HK-2 (cell line): ENCODE measurements around the gene ZNF45.
"Not testable (repeated sequence)": the region's sequence is repeated elsewhere in the genome, so short reads cannot be mapped to it uniquely, and the experiment has no call there.

Experiments used
- DNase-seq: peaks from one replicate; pipeline ENCODE4 v3.0.0-alpha.2; 2018; ENCODE audit not compliant: unreplicated experiment

The ZNF45 gene

GRCh38 chr19:43934985-43935708, at the start of gene ZNF45:
TSS of gene ZNF45 (minus strand) at chr19:43935282. CDS start at chr19:43922185, 13,097 bp downstream.
- peak; percentile 87 for DNase-seq

GRCh38 chr19:43984687-43985000, 49.6 kb upstream of the ZNF45 start:
- no peak for DNase-seq

- DNase-seq, result peak; percentile 90
Measured at GRCh38 chr19:43983912-43984686, 49.0 kb upstream of the ZNF45 start, which contains the start of gene ZNF155. TSS of gene ZNF155 (plus strand) at chr19:43984188. CDS start at chr19:43988544, 4,356 bp downstream.

GRCh38 chr19:43983544-43983911, 48.4 kb upstream of the ZNF45 start:
- no peak for DNase-seq

- DNase-seq, result no peak
Measured at GRCh38 chr19:43976732-43977131, 41.6 kb upstream of the ZNF45 start.

GRCh38 chr19:43966079-43966694, 31.1 kb upstream of the ZNF45 start:
- no peak for DNase-seq

- no peak for DNase-seq
Measured at GRCh38 chr19:43960411-43960810, 25.3 kb upstream of the ZNF45 start.

- no peak for DNase-seq
Measured at GRCh38 chr19:43957891-43958290, 22.8 kb upstream of the ZNF45 start.

GRCh38 chr19:43956827-43957226, 21.7 kb upstream of the ZNF45 start:
- no peak for DNase-seq

- DNase-seq, result peak; percentile 89
Measured at GRCh38 chr19:43950834-43951645, 16.0 kb upstream of the ZNF45 start, which contains the start of gene ZNF221. TSS of gene ZNF221 (plus strand) at chr19:43951228. CDS start at chr19:43962727, 11,499 bp downstream.

GRCh38 chr19:43949803-43950202, 14.7 kb upstream of the ZNF45 start:
- DNase-seq, result not testable (repeated sequence)

- DNase-seq, result not testable (repeated sequence)
Measured at GRCh38 chr19:43947412-43947811, 12.3 kb upstream of the ZNF45 start.

GRCh38 chr19:43941209-43941608, 6.1 kb upstream of the ZNF45 start:
- DNase-seq, result no peak

GRCh38 chr19:43940719-43941118, 5.6 kb upstream of the ZNF45 start:
- no peak for DNase-seq

- DNase-seq, result no peak
Measured at GRCh38 chr19:43939557-43940260, 4.6 kb upstream of the ZNF45 start.

- no peak for DNase-seq
Measured at GRCh38 chr19:43936188-43936587, 1.1 kb upstream of the ZNF45 start.

- DNase-seq, result peak; percentile 7
Measured at GRCh38 chr19:43934055-43934984, 762 bp downstream of the ZNF45 start.

- no peak for DNase-seq
Measured at GRCh38 chr19:43928820-43929219, 6.3 kb downstream of the ZNF45 start.

GRCh38 chr19:43923875-43924274, 11.2 kb downstream of the ZNF45 start:
- no peak for DNase-seq

GRCh38 chr19:43914051-43914450, 21.0 kb downstream of the ZNF45 start:
- DNase-seq, result no peak
